ENCODE data around the gene SLC47A2. TPM values are rescaled to one million over a fixed set of nuclear protein-coding genes. Genes with fewer than 3 reads are reported as not detected.

Gene SLC47A2
- total and polyA plus RNA-seq, 5 experiments from 2014 or later = not detected

- DNase-seq = peak in 1 of 10 donors; percentile 35
- peaks cover 2 to 21% (median 11%) of the 10 kb centered on the region in 4 donors for H3K4me1 Mint-ChIP-seq
- no peaks in the 10 kb centered on the region for H3K9me3 Mint-ChIP-seq
- no peak for ATAC-seq
- H3K27me3 Mint-ChIP-seq = no peaks in the 10 kb centered on the region
- H3K4me3 Mint-ChIP-seq = no peak overlapping the region
- POLR2A ChIA-PET = no interaction called here
- no peaks in the 10 kb centered on the region for H3K36me3 Mint-ChIP-seq
- H3K27ac Mint-ChIP-seq = peak overlapping the region in 2 of 10 donors; percentile 28 to 86
Observed at GRCh38 chr17:19719355-19720209, 3.2 kb upstream of the SLC47A2 start.

DNA sequence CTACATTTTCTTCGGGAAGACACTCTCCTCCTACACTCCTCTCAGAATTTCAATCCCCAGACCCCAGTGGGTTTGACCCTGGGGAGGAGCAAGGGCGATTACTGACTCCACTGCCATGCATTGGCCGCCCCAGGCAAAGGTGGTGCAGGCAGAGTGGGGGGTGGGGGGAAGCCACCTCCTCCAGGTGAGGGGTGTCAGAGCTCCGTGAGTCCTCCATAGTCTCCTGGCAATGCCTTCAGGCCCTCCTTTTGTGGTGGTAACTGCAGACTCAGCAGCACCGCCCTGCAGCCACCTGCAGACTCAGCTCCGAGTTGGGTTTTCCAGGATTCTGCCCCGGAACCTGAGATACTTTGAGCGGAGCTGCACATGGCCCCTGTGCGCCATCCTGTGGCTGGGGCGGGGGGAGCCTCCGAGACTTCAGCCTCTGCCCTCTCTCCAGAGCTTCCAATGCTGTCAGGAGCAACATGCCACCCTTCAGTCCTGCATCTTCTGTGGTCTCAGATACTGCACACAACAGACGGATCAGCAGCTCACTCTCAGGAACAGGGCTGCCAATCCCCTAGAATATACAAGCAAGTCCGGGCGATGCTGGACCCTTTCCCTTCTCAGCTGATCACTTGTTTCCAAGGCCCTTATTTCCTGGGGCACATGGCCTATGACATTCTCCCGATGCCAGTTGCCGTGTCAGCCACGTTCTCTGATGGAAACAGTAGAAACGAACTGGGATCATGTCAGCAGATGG lies 2.4 kb upstream of the SLC47A2 start:
- Mint-ChIP-seq H3K27me3 (no peaks in the 10 kb centered on the region), H3K9me3 (no peaks in the 10 kb centered on the region)

DNA sequence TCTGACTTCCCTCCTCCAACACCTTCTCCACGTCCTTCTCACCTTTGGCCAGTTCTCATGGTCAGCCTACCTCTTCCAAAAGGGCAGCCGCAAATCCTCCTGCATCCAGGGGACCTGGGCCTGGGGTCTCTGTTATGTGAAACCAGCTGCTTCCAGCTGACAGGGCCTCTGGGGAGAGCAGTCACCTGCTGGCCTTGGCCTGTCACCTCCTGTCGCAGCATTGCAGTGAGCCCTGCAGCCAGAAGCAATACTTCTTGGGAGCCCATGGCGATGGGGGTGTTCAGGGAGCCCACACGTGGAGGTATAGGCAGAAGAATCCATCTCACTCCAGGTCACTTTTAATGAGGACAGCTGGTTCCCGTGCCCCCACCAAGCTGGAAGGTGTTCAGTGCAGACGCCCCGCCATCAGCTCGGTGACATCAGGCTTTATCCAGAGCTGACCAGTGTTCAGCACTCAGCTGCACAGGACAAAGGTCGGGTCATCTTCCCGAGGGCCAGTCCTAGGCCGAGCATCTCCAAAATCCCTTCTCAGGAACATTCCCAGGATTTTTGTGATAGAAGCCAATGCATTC lies 1.7 kb upstream of the SLC47A2 start:
- H3K4me3 Mint-ChIP-seq = no peak overlapping the region
- H3K27ac Mint-ChIP-seq = peak overlapping the region in 3 of 10 donors; percentile 42 to 73 (median 48)
- DNase-seq = no peak

More for the DNA sequence above, 2.4 kb upstream of the SLC47A2 start:
- H3K4me3 Mint-ChIP-seq = no peak overlapping the region
- H3K4me1 Mint-ChIP-seq = peaks cover 1 to 13% (median 4%) of the 10 kb centered on the region in 4 donors
- DNase-seq = peak in 1 of 10 donors; percentile 45
- peak overlapping the region in 2 of 10 donors; percentile 28 to 29 for H3K27ac Mint-ChIP-seq
- H3K36me3 Mint-ChIP-seq = no peaks in the 10 kb centered on the region
- no peak for ATAC-seq
- POLR2A ChIA-PET = no interaction called here

GRCh38 chr17:19717411-19717908 lies 1.1 kb upstream of the SLC47A2 start:
- H3K4me3 Mint-ChIP-seq = no peak overlapping the region
- no peaks in the 10 kb centered on the region for H3K9me3 Mint-ChIP-seq
- H3K4me1 Mint-ChIP-seq = peaks cover 0 to 9% (median 3%) of the 10 kb centered on the region in 4 donors
- DNase-seq (no peak), ATAC-seq (no peak)
- peak overlapping the region in 2 of 10 donors; percentile 48 to 73 for H3K27ac Mint-ChIP-seq
- no peaks in the 10 kb centered on the region for H3K27me3 Mint-ChIP-seq
- no peaks in the 10 kb centered on the region for H3K36me3 Mint-ChIP-seq
- POLR2A ChIA-PET = no interaction called here

More for the DNA sequence above, 1.7 kb upstream of the SLC47A2 start:
- Mint-ChIP-seq H3K4me1 (peaks cover 0 to 12% (median 4%) of the 10 kb centered on the region in 4 donors), H3K9me3 (no peaks in the 10 kb centered on the region), H3K27me3 (no peaks in the 10 kb centered on the region), H3K36me3 (no peaks in the 10 kb centered on the region)
- POLR2A ChIA-PET = no interaction called here
- no peak for ATAC-seq

DNA sequence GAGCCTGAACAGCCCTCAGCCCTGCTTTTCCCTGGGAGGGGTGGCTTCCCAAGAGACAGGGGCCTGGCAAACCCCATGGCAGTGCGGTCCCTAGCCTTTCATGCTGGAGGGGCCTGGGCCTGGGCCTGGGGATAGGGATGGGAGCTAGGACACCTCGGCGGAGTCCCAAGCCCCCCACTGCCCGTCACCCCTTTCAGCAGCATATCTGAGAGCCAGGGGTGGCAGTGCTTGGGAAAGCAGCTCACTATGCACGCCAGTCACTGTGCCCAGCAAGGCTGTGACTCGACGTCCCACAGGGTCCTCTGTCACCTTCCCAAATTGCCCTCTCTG lies 612 bp upstream of the SLC47A2 start:
- no peak for DNase-seq
- H3K27me3 Mint-ChIP-seq = no peaks in the 10 kb centered on the region
- no peak overlapping the region for H3K27ac Mint-ChIP-seq
- H3K9me3 Mint-ChIP-seq = no peaks in the 10 kb centered on the region
- no peaks in the 10 kb centered on the region for H3K36me3 Mint-ChIP-seq
- no peak overlapping the region for H3K4me3 Mint-ChIP-seq
- peaks cover 0 to 7% (median under 1%) of the 10 kb centered on the region in 4 donors for H3K4me1 Mint-ChIP-seq
- POLR2A ChIA-PET = no interaction called here
- no peak for ATAC-seq

- Mint-ChIP-seq H3K4me3 (no peak overlapping the region), H3K9me3 (no peaks in the 10 kb centered on the region), H3K27me3 (no peaks in the 10 kb centered on the region), H3K4me1 (peaks cover 0 to 4% (median 2%) of the 10 kb centered on the region in 4 donors), H3K27ac (no peak overlapping the region), H3K36me3 (no peaks in the 10 kb centered on the region)
- DNase-seq (no peak), ATAC-seq (no peak)
- POLR2A ChIA-PET = no interaction called here
Observed at GRCh38 chr17:19714542-19715411, 1.6 kb downstream of the SLC47A2 start.

DNA sequence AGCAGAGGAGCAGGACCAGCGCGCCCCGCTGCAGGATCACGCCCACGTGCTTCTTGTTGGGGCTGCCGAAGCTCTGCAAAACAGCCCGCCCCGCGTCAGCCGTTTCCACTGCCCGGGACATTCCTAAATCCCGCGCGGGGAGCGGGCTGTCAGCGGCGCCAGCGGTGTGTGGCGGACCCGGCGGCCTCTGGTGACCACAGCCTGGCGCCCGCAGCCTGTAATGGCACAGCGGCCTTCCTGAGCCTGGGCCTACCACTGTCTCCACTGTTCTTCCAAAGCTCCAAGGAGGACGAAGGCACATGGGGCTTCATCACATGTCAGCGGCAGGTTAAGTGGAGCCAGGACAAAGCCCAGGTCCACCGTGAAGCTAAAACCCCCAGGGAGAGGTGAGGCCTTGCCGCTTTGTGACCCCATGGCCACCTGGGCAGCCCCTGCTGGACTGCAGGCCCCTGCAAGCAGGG lies 2.5 kb downstream of the SLC47A2 start:
- POLR2A ChIA-PET = no interaction called here
- Mint-ChIP-seq H3K36me3 (no peaks in the 10 kb centered on the region), H3K9me3 (no peaks in the 10 kb centered on the region), H3K27ac (no peak overlapping the region), H3K27me3 (no peaks in the 10 kb centered on the region), H3K4me1 (peaks cover 0 to 4% (median under 1%) of the 10 kb centered on the region in 4 donors), H3K4me3 (no peak overlapping the region)
- DNase-seq (no peak), ATAC-seq (no peak)

- Mint-ChIP-seq H3K4me1 (peaks cover 0 to 4% (median under 1%) of the 10 kb centered on the region in 4 donors), H3K4me3 (no peak overlapping the region), H3K27me3 (no peaks in the 10 kb centered on the region), H3K36me3 (no peaks in the 10 kb centered on the region), H3K9me3 (no peaks in the 10 kb centered on the region), H3K27ac (no peak overlapping the region)
- no peak for ATAC-seq
- POLR2A ChIA-PET = no interaction called here
- DNase-seq = no peak
Observed at GRCh38 chr17:19713462-19713861, 2.9 kb downstream of the SLC47A2 start.

DNA sequence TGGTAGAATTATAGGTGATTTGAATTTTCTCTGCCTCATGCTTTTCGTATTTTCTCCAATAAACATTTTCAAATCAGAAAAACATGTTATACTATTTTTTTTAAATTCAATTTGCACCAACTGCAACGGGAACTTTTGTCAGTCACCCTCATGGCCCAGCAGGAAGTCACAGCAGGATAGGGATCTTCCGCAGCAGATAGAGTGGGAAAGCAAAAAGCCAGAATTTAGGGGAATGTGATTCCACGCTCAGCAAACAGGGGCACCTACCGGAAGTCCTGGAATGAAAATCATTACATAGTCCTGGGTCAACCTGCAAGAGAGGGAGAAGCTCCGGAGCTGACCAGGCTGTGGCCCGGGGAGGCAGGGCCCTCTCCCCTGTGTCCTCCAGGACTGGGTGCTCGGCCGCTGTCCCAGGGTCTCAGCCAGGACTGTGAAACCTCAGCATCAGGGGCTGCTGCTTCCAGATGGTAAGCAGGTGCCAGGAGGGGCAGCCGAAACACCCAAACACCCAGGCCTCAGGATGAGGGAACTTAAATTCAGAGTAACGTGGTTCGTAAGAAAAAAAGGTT lies 3.9 kb downstream of the SLC47A2 start:
- DNase-seq (no peak), ATAC-seq (no peak)
- no peaks in the 10 kb centered on the region for H3K36me3 Mint-ChIP-seq
- H3K27me3 Mint-ChIP-seq = no peaks in the 10 kb centered on the region
- POLR2A ChIA-PET = no interaction called here
- peak overlapping the region in 1 of 10 donors; percentile 11 for H3K27ac Mint-ChIP-seq
- no peak overlapping the region for H3K4me3 Mint-ChIP-seq
- H3K9me3 Mint-ChIP-seq = no peaks in the 10 kb centered on the region
- peaks cover 0 to 2% (median 0%) of the 10 kb centered on the region in 4 donors for H3K4me1 Mint-ChIP-seq

DNA sequence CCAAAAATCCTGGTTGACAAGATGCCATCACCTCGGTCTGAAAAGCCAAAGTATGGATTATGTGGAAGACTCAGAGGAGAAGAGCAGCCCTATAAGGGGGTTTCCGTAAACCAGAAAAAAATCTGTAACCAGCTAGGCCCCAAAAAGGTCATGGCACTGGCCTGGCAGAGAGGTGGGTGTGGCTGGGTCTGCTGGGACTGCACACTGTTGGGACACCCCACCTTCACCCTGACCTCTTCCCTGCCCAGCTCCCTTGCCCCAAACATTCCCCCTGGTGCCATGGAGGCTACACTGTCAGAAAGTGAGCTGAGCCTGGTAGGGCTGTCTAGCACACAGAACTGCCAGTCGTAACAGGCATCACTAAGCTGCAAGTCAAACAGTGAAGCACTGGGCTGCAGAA lies 6.5 kb downstream of the SLC47A2 start:
- peaks cover 0 to 2% (median 0%) of the 10 kb centered on the region in 4 donors for H3K4me1 Mint-ChIP-seq
- no peaks in the 10 kb centered on the region for H3K9me3 Mint-ChIP-seq
- no peaks in the 10 kb centered on the region for H3K27me3 Mint-ChIP-seq
- DNase-seq = no peak
- ATAC-seq = no peak
- POLR2A ChIA-PET = no interaction called here
- no peak overlapping the region for H3K4me3 Mint-ChIP-seq
- peak overlapping the region in 1 of 10 donors; percentile 79 for H3K27ac Mint-ChIP-seq
- H3K36me3 Mint-ChIP-seq = no peaks in the 10 kb centered on the region

DNA sequence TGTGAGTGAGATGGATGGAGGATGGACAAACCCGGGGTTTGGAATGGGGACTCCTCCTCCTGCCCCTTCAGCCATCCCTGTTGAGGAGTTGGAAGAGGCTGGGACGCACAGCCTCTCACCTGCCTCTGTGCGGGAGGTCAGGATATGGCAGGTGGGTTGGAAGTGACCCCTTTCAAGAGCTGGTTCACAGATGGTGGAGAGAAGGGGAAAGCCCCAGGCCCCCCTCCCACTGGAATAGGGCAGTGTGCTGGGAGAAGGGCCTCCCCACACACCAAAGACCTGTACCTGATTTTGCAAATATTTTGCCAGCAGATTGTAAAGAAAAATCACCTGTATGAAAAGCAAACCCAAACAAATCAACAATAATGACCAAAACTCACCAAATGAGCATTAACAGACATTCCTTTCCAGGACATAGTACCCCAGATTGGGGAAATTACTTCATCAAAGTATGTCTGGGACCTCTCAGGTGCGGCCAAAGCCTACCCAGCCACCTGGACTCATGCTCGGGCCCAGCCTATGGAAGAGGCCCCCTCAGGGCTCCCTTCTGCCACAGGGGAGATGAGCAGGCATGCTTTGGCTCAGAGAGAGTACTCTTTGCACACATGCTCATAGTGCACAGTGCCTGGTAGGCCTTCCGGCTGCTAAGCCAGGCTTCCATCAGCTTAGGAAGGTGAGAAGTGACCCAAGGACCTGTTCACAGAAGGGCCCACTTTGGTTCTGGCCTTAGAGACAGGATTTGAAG lies 7.8 kb downstream of the SLC47A2 start:
- peaks cover 0 to 2% (median 0%) of the 10 kb centered on the region in 4 donors for H3K4me1 Mint-ChIP-seq
- H3K36me3 Mint-ChIP-seq = no peaks in the 10 kb centered on the region
- ATAC-seq (no peak), DNase-seq (no peak)
- H3K27me3 Mint-ChIP-seq = no peaks in the 10 kb centered on the region
- POLR2A ChIA-PET = interaction anchor here (0.5 kb wide), 1 partner anchor 8 kb away, joined by 5 read pairs; no protein-coding TSS in a partner anchor
- H3K27ac Mint-ChIP-seq = peak overlapping the region in 1 of 10 donors; percentile 56
- H3K9me3 Mint-ChIP-seq = no peaks in the 10 kb centered on the region
- H3K4me3 Mint-ChIP-seq = no peak overlapping the region

Data from naive thymus-derived CD8-positive, alpha-beta T cell (primary cell).